Aorta (tissue), 5 donors: ENCODE measurements around the gene USP37. TPM values are rescaled to one million over a fixed set of nuclear protein-coding genes. Genes with fewer than 3 reads are reported as not detected.

Experiments
- ATAC-seq: fragments of 200-7000 bp; cut with Tn5 transposase; one replicate; pipeline ENCODE4 v1.9.1; 2022; ENCODE audit warnings: moderate library complexity; ENCODE audit not compliant: low FRiP score
- DNase-seq, 2 donors: peaks; one replicate each; pipeline ENCODE4 v3.0.0-alpha.2; 2020
- H3K27ac ChIP-seq, 2 donors: one replicate each; pipeline ENCODE4 v1.5.1; 2013; ENCODE audit warnings: low read length in 2 of 2, mild to moderate bottlenecking in 2 of 2, moderate library complexity in 2 of 2, control low read depth in 1 of 2, inconsistent platforms in 1 of 2, low read depth in 1 of 2
- H3K27me3 ChIP-seq, 2 donors: one replicate each; pipeline ENCODE4 v1.6.1; 2013; ENCODE audit warnings: control low read depth in 1 of 2, low read length in 1 of 2, mild to moderate bottlenecking in 1 of 2, moderate library complexity in 1 of 2; ENCODE audit not compliant: insufficient read depth in 2 of 2, control insufficient read depth in 1 of 2
- H3K36me3 ChIP-seq, 2 donors: one replicate each; pipeline ENCODE4 v1.6.1; 2013; ENCODE audit warnings: control low read depth in 1 of 2, low read length in 1 of 2, mild to moderate bottlenecking in 1 of 2; ENCODE audit not compliant: insufficient read depth in 2 of 2, control insufficient read depth in 1 of 2
- H3K4me1 ChIP-seq, 2 donors: one replicate each; pipeline ENCODE4 v1.6.1; 2013; ENCODE audit warnings: low read length in 2 of 2, control low read depth in 1 of 2, mild to moderate bottlenecking in 1 of 2, moderate library complexity in 1 of 2; ENCODE audit not compliant: insufficient read depth in 2 of 2, control insufficient read depth in 1 of 2
- H3K4me3 ChIP-seq, 2 donors: one replicate each; pipeline ENCODE4 v1.5.1; 2013; ENCODE audit warnings: low read length in 2 of 2, control low read depth in 1 of 2, mild to moderate bottlenecking in 1 of 2
- H3K9me3 ChIP-seq: one replicate; pipeline ENCODE4 v1.6.1; 2013; ENCODE audit warnings: mild to moderate bottlenecking, low read length; ENCODE audit not compliant: control insufficient read depth
- WGBS, 2 donors: extraction: QIAGEN DNeasy Blood & Tissue Kit; methylation state at CpG; one replicate each; pipeline ENCODE4 v1.1.7; 2013; 5-methylcytosine and 5-hydroxymethylcytosine counted together
- intact Hi-C, 2 donors: fragments of 100-400 bp; cut with DNase I; formaldehyde crosslinking; loops; one replicate each; pipeline versions ENCODE4 v1.14.2 to v1.15.0; 2022
- polyA plus RNA-seq, 2 donors: library from polyadenylated mRNA; stranded (reverse); fragments of 200-250 nt; gene quantifications; one replicate each; pipeline ENCODE4 v1.2.3, GENCODE V29; 2013
- total RNA-seq, 2 donors: library from RNA; stranded (reverse); fragmentation: NEBNext Ultra II Directional; extraction: Animal tissue kit (Norgen Biotek cat#: 25700); gene quantifications; one replicate each; pipeline ENCODE4 v1.2.1, GENCODE V29; 2021
- donor health status: healthy with polysubstance abuse.
- donor health status: Bipolar disorder and iron deficiency.
- donor health status: DM: no; HTN: no; CAD: no.
- donor health status: DM: no; HTN: no; CAD: no.
- donor health status: DM: yes; HTN: yes; CAD: no.

The USP37 gene
- total and polyA plus RNA-seq, 4 donors = 1.5 to 22.2 (median 7.8) TPM

- H3K27me3 ChIP-seq = no peaks in the 10 kb centered on the region
- H3K4me3 ChIP-seq = no peak overlapping the region
- DNase-seq (no peak), ATAC-seq (no peak)
- no peaks in the 10 kb centered on the region for H3K4me1 ChIP-seq
- intact Hi-C loops = no loop called here
- no peaks in the 10 kb centered on the region for H3K36me3 ChIP-seq
- H3K27ac ChIP-seq = no peak overlapping the region
- 96% methylated on average over 6 of the region's 6 CpGs for WGBS, 2 donors
- no peaks in the 10 kb centered on the region for H3K9me3 ChIP-seq
These were observed 62.3 kb downstream of the USP37 start for GRCh38 chr2:218505754-218506371.

GRCh38 chr2:218501665-218502064, 66.5 kb downstream of the USP37 start:
- WGBS, 2 donors = 13 to 30% methylated on average over 2 of the region's 2 CpGs
- no peak for ATAC-seq

GRCh38 chr2:218500501-218501060, 67.6 kb downstream of the USP37 start:
- no peaks in the 10 kb centered on the region for H3K27me3 ChIP-seq
- 94 to 96% methylated on average over 10 of the region's 10 CpGs for WGBS, 2 donors
- H3K4me3 ChIP-seq = no peak overlapping the region
- no peaks in the 10 kb centered on the region for H3K36me3 ChIP-seq
- H3K9me3 ChIP-seq = no peaks in the 10 kb centered on the region
- peak in 1 of 2 donors; percentile 23 for DNase-seq
- no peaks in the 10 kb centered on the region for H3K4me1 ChIP-seq
- H3K27ac ChIP-seq = no peak overlapping the region
- ATAC-seq = no peak
- intact Hi-C loops = no loop called here

More at GRCh38 chr2:218501665-218502064, 66.5 kb downstream of the USP37 start:
- Histone ChIP-seq H3K27ac (no peak overlapping the region), H3K36me3 (no peaks in the 10 kb centered on the region), H3K4me1 (no peaks in the 10 kb centered on the region), H3K9me3 (no peaks in the 10 kb centered on the region), H3K27me3 (no peaks in the 10 kb centered on the region), H3K4me3 (no peak overlapping the region)
- intact Hi-C loops = no loop called here
- DNase-seq = no peak

- intact Hi-C loops = no loop called here
- Histone ChIP-seq H3K27me3 (no peaks in the 10 kb centered on the region), H3K4me3 (no peak overlapping the region), H3K27ac (no peak overlapping the region), H3K36me3 (peaks cover 0 to 3% of the 10 kb centered on the region in 2 donors), H3K4me1 (no peaks in the 10 kb centered on the region), H3K9me3 (no peaks in the 10 kb centered on the region)
- WGBS, 2 donors = 63 to 68% methylated on average over 7 of the region's 7 CpGs
- ATAC-seq = no peak
- no peak for DNase-seq
These were observed 82.0 kb downstream of the USP37 start for GRCh38 chr2:218485986-218486667.

- Histone ChIP-seq H3K27ac (no peak overlapping the region), H3K4me1 (no peaks in the 10 kb centered on the region)
- WGBS, 2 donors = 59 to 80% methylated on average over 1 of the region's 1 CpG
These were observed 85.5 kb downstream of the USP37 start for GRCh38 chr2:218482651-218483050.

GRCh38 chr2:218479595-218479994, 88.6 kb downstream of the USP37 start:
- intact Hi-C loops = no loop called here
- Histone ChIP-seq H3K36me3 (peaks cover 2 to 4% of the 10 kb centered on the region in 2 donors), H3K27me3 (no peaks in the 10 kb centered on the region), H3K4me3 (no peak overlapping the region), H3K27ac (no peak overlapping the region), H3K9me3 (no peaks in the 10 kb centered on the region), H3K4me1 (no peaks in the 10 kb centered on the region)
- 93 to 94% methylated on average over 2 of the region's 2 CpGs for WGBS, 2 donors
- no peak for DNase-seq
- no peak for ATAC-seq

More at GRCh38 chr2:218482651-218483050, 85.5 kb downstream of the USP37 start:
- DNase-seq = no peak
- intact Hi-C loops = no loop called here
- Histone ChIP-seq H3K27me3 (no peaks in the 10 kb centered on the region), H3K4me3 (no peak overlapping the region), H3K9me3 (no peaks in the 10 kb centered on the region), H3K36me3 (peaks cover 2 to 4% of the 10 kb centered on the region in 2 donors)
- ATAC-seq = no peak

- no peak for DNase-seq
- Histone ChIP-seq H3K4me1 (no peaks in the 10 kb centered on the region), H3K4me3 (no peak overlapping the region), H3K36me3 (peaks cover 2 to 4% of the 10 kb centered on the region in 2 donors), H3K27ac (no peak overlapping the region), H3K27me3 (no peaks in the 10 kb centered on the region), H3K9me3 (no peaks in the 10 kb centered on the region)
- 72 to 83% methylated on average over 2 of the region's 2 CpGs for WGBS, 2 donors
- intact Hi-C loops = no loop called here
- no peak for ATAC-seq
These were observed 89.6 kb downstream of the USP37 start for GRCh38 chr2:218478544-218478943.

- Histone ChIP-seq H3K4me3 (no peak overlapping the region), H3K27me3 (no peaks in the 10 kb centered on the region), H3K4me1 (no peaks in the 10 kb centered on the region), H3K27ac (no peak overlapping the region), H3K9me3 (no peaks in the 10 kb centered on the region), H3K36me3 (peaks cover 2 to 4% of the 10 kb centered on the region in 2 donors)
- ATAC-seq (no peak), DNase-seq (no peak)
- intact Hi-C loops = no loop called here
These were observed 90.9 kb downstream of the USP37 start for GRCh38 chr2:218477247-218477646.

GRCh38 chr2:218476676-218477075, 91.5 kb downstream of the USP37 start:
- Histone ChIP-seq H3K4me1 (no peaks in the 10 kb centered on the region), H3K27me3 (no peaks in the 10 kb centered on the region), H3K36me3 (peaks cover 4% of the 10 kb centered on the region in 2 donors), H3K27ac (no peak overlapping the region), H3K9me3 (no peaks in the 10 kb centered on the region), H3K4me3 (no peak overlapping the region)
- 72 to 74% methylated on average over 3 of the region's 3 CpGs for WGBS, 2 donors
- intact Hi-C loops = no loop called here
- DNase-seq (no peak), ATAC-seq (no peak)
